GM19438 (cell line): ENCODE measurements around the gene NEDD1.

Experiments
- ATAC-seq: cut with Tn5 transposase; IDR thresholded peaks from one replicate; pipeline ENCODE4 v1.9.1; 2021; ENCODE audit warnings: low read depth; ENCODE audit not compliant: unreplicated experiment

The NEDD1 gene

GRCh38 chr12:96892104-96892503, 15.0 kb upstream of the NEDD1 start:
- ATAC-seq, result no peak

GRCh38 chr12:96897421-96897820, 9.6 kb upstream of the NEDD1 start:
- ATAC-seq, result no peak

- no peak for ATAC-seq
These were observed 5.9 kb upstream of the NEDD1 start for GRCh38 chr12:96901175-96901574.

GRCh38 chr12:96902076-96902475, 5.0 kb upstream of the NEDD1 start:
- no peak for ATAC-seq

GRCh38 chr12:96906498-96906848, 584 bp upstream of the NEDD1 start:
- no peak for ATAC-seq

GRCh38 chr12:96907671-96908422, 790 bp downstream of the NEDD1 start:
- ATAC-seq, result peak; percentile 37

GRCh38 chr12:96908423-96908675, 1.3 kb downstream of the NEDD1 start:
- ATAC-seq, result no peak

- ATAC-seq, result no peak
These were observed 5.2 kb downstream of the NEDD1 start for GRCh38 chr12:96912261-96912660.

GRCh38 chr12:96912943-96913342, 5.9 kb downstream of the NEDD1 start:
- no peak for ATAC-seq

GRCh38 chr12:96919510-96920210, 12.6 kb downstream of the NEDD1 start:
- ATAC-seq, result no peak

GRCh38 chr12:96948782-96949181, 41.7 kb downstream of the NEDD1 start:
- no peak for ATAC-seq

GRCh38 chr12:96979532-96979931, 72.5 kb downstream of the NEDD1 start:
- ATAC-seq, result no peak

- no peak for ATAC-seq
These were observed 73.9 kb downstream of the NEDD1 start for GRCh38 chr12:96980991-96981414.

- ATAC-seq, result no peak
These were observed 74.9 kb downstream of the NEDD1 start for GRCh38 chr12:96981911-96982310.

- no peak for ATAC-seq
These were observed 75.6 kb downstream of the NEDD1 start for GRCh38 chr12:96982671-96983070.

GRCh38 chr12:96985515-96986362, 78.7 kb downstream of the NEDD1 start:
- peak; percentile 66 for ATAC-seq

- no peak for ATAC-seq
These were observed 79.9 kb downstream of the NEDD1 start for GRCh38 chr12:96986883-96987523.

- ATAC-seq, result no peak
These were observed 81.9 kb downstream of the NEDD1 start for GRCh38 chr12:96988919-96989318.

GRCh38 chr12:96989916-96990315, 82.9 kb downstream of the NEDD1 start:
- ATAC-seq, result no peak

- ATAC-seq, result no peak
These were observed 87.8 kb downstream of the NEDD1 start for GRCh38 chr12:96994900-96995299.

GRCh38 chr12:96995861-96996260, 88.8 kb downstream of the NEDD1 start:
- no peak for ATAC-seq
